Measurements from ENCODE around the gene SMG9.

DNA sequence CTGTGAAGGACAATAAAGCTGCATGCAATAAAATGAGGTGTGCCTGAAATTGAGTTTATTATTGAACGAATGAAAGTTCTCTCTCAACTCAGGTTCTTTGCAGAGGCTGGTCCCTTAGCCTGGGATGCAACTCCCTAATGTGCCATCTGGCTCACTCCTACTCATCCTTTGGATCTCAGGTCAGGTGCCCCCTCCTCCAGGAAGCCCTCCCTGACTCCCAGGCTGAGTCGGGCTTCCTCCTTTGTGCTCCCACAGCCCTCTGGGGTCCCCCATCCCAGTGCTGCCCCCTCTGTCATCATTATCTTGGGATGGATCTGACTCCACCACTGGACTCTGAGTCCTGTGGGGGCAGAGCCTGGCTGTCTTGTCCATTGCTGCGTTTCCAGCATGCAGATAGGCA, 41.6 kb downstream of the SMG9 start:
- TF ChIP-seq, protein P1, sequence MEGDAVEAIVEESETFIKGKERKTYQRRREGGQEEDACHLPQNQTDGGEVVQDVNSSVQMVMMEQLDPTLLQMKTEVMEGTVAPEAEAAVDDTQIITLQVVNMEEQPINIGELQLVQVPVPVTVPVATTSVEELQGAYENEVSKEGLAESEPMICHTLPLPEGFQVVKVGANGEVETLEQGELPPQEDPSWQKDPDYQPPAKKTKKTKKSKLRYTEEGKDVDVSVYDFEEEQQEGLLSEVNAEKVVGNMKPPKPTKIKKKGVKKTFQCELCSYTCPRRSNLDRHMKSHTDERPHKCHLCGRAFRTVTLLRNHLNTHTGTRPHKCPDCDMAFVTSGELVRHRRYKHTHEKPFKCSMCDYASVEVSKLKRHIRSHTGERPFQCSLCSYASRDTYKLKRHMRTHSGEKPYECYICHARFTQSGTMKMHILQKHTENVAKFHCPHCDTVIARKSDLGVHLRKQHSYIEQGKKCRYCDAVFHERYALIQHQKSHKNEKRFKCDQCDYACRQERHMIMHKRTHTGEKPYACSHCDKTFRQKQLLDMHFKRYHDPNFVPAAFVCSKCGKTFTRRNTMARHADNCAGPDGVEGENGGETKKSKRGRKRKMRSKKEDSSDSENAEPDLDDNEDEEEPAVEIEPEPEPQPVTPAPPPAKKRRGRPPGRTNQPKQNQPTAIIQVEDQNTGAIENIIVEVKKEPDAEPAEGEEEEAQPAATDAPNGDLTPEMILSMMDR (conservative IDR thresholded peaks at IDR 0.05; ENCODE audit: low read depth, low read length): no peak
- TF ChIP-seq MXI1 (IDR thresholded peaks at IDR 0.05; ENCODE audit: borderline replicate concordance, low read depth, low read length): no peak
- TF ChIP-seq FOS (IDR thresholded peaks at IDR 0.05; ENCODE audit: low read depth, low read length): no peak
- TF ChIP-seq RAD21 (IDR thresholded peaks at IDR 0.05; ENCODE audit: low read length): no peak
- no peak for TF ChIP-seq POLR2A (IDR thresholded peaks at IDR 0.05; ENCODE audit: low read depth, low read length)
- TF ChIP-seq BHLHE40 (IDR thresholded peaks at IDR 0.05; ENCODE audit: low read depth, low read length): no peak
- TF ChIP-seq CEBPB (IDR thresholded peaks at IDR 0.05; ENCODE audit: low read depth, low read length): no peak
- no peak for TF ChIP-seq MAFK (IDR thresholded peaks at IDR 0.05; ENCODE audit: low read depth, low read length)
- TF ChIP-seq NFE2L2 (IDR thresholded peaks at IDR 0.05; ENCODE audit: low read depth, low read length): no peak
- TF ChIP-seq RFX5 (IDR thresholded peaks at IDR 0.05; ENCODE audit: low read depth, low read length): no peak
